Fibroblast of peridontal ligament (primary cell): ENCODE data around the gene RFX1.

Source experiments
- DNase-seq: peaks from one replicate; pipeline ENCODE4 v3.0.0-alpha.2; 2010; ENCODE audit errors: extremely low read depth

RFX1 gene

DNA sequence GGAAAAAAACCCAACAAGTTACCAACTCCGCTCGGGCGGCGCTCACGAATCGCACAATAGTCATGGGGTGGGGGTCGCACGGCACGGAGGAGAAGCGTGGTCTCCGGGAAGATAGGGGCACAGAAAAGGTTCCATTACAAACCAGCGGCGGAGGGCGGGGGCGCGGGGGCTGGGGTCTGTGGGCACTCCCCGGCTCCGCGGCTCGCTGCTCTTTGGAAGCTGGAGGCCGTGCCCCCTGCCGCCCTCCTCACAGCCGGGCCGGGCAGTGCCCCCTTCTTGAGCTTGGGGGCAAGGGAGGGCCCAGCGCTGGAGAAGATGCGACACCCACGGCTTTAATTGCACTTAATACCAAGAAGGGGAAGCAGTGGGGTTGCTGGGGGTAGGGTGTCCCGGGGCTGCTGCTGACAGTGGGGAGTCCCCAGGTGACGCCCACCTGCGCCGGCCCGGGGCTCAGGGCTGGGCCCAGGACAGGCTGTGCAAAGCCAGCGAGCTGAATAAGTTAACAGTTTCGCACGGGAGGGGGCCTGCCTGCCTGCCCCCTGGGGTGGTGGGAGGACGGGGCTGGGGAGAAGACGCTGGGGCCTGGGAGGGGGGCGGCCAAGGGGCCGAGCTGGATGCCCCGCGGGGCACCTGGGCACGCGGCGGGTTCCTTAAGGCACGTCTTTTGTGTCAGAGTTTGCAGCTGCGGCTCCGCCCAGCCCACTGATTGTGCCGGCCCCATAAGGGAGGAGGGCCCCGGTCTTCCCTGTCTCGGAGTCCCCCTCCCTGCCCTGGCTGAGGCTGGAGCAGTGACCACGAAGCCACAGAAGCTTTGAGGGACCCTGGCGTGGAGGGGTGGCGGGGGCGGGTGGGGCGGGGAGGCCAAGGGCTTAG lies 44.1 kb downstream of the RFX1 start:
- no peak for DNase-seq

DNA sequence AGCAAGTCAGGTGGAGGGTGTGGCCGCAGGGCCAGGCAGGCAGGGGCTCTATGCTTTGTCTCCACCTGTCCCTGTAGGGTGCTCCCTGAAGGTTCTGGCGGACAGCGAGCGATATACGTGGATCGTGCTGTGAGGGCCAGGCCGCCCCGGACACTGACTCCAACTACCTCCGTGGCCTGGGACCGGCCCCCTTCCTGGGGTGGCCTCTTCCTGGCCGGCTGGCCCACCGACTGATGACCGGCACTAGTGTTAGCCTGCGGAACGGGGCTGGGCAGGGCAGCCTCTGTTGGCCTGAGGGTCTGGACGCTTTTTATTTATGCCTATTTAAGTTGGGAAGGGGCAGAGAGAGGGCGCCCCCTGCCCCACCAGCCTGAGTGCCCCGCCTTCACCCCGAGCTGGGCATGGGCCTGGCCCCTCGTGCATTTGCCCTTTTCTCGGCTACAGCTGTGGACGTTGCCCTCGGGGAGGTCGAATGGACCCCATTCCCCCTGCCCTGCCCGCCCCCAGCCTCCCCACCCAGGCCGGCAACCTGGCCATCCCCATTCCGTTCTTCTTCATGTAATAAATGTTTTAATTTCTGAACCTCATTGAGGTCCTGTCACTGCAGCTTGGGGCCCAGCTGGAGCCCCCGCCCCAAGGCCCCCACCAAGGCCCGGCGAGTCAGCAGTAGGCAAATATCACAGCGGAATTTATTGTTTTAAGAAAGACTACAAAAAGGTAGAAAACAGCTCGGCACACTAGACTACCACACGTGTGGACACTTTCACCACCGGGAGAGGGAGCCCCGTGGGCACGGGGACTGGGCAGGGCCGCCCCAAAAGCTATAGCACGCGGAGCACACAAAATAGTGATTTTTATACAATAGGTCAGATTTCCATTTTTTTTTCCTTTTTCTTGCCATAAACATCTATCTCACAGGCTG lies 45.0 kb downstream of the RFX1 start:
- no peak for DNase-seq

DNA sequence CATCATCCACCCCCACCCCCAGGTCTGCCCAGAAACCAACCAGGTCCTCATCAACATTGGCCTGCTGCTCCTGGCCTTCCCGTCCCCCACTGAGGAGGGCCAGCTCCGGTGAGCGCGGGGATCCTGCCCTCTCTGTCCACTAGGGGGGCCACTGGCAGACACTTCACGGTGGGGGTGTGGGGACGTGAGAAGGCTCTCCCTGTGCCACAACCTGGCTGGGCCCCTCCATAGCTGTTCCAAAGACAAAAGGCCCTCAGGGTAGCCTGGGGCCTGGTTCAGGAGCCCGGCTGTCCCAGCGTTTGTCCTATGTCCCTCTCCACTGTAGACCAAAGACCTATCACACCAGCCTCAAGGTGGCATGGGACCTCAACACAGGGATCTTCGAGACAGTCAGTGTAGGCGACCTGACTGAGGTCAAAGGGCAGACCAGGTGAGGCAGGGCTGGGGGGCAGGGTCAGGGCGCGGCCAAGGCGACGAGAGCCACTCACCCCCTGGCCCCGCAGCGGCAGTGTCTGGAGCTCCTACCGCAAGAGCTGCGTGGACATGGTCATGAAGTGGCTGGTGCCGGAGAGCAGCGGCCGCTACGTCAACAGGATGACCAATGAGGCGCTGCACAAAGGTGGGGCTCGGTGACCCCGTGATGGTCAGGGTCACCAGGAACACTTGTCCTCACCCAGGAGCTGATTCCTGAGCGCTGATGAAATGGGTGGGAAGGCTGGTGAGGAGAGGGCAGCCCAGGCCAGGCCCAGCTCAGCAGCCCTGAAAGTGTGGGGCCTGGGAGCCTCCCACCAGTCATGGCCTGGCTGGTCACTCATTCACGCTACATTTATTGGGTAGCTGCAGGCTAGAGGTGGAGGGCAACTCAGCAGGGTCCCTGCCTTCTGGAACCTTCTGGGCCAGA lies 45.9 kb downstream of the RFX1 start:
- DNase-seq, result no peak

- no peak for DNase-seq
Observed at GRCh38 chr19:13959141-13959961, 46.8 kb downstream of the RFX1 start.

DNA sequence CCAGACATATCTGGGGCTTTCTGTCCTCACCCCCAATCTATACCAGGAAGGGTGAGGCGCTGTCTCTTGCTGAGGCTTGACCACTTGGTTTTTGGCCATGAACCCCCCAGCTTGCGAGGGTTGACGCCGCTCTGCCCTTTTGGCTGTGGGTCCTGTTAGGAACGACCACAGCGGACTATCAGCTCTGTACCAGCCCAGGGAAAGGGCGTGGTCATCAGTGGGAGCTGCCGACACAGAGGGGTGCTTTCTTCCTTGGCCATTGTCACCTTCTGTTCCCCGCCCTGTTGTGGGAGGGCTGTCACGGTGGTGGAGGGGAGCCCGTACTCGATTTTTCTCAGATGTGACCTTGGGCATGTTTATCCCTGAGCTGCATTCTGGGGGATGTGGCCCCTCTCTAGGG lies 48.1 kb downstream of the RFX1 start:
- DNase-seq, result no peak

GRCh38 chr19:13957051-13957450 lies 49.1 kb downstream of the RFX1 start:
- no peak for DNase-seq

DNA sequence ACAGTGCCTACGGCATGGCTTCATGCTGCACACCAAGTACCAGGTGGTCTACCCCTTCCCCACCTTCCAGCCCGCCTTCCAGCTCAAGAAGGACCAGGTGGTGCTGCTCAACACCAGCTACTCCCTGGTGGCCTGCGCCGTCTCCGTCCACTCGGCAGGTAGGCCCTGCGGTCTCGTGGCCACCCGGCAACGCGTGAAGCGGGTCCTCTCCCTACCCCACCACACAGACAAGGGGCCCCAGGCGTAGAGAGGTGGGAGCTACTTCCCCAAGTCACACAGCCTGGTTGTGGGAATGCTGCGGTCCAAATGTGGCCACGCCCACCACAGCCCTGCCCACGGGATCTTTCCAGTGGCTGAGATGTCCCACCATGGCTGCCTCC lies 49.8 kb downstream of the RFX1 start:
- DNase-seq, result no peak

DNA sequence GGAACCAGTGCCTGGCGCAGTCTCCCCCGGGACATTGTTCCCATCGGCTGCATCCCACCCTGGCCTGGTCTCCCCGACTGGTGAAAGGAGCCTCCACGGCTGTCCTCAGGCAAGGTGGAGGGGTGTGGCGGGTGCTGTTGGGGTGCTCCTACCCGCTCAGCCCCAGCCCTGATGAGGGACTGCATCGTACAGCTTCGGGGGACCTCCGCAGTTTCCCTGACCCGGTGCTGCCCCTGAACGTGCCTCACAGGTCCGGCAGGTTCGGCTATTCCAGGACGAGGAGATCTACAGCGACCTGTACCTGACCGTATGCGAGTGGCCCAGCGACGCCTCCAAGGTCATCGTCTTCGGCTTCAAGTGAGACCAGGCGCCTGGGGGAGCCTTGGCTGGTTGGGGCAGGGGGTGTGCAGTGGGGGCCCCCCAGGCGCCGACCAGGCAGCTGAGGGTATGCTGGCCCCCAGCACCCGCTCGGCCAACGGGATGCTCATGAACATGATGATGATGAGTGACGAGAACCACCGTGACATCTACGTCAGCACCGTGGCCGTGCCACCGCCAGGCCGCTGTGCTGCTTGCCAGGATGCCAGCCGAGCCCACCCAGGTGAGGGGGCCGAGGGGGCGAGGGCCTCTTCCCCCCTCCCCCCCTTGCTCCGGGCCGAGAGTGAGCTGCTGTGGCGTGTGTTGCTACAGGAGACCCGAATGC lies 50.3 kb downstream of the RFX1 start:
- DNase-seq, result no peak

DNA sequence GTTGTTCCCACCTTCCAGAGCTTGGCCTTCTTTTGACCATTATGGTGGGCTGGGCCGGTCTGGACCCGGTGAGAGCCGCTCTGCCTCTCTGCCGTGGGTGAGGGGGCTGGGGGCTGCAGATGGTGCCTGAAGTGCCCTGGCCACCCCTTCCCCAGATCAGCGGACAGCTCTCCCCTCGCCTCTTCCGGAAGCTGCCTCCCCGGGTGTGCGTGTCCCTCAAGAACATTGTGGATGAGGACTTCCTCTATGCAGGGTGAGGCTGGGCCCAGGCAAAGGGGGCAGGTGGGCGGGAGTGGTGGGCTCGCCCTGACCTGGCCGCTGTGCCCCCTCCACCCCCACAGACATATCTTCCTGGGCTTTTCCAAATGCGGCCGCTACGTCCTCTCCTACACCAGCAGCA lies 51.9 kb downstream of the RFX1 start:
- DNase-seq, result no peak

DNA sequence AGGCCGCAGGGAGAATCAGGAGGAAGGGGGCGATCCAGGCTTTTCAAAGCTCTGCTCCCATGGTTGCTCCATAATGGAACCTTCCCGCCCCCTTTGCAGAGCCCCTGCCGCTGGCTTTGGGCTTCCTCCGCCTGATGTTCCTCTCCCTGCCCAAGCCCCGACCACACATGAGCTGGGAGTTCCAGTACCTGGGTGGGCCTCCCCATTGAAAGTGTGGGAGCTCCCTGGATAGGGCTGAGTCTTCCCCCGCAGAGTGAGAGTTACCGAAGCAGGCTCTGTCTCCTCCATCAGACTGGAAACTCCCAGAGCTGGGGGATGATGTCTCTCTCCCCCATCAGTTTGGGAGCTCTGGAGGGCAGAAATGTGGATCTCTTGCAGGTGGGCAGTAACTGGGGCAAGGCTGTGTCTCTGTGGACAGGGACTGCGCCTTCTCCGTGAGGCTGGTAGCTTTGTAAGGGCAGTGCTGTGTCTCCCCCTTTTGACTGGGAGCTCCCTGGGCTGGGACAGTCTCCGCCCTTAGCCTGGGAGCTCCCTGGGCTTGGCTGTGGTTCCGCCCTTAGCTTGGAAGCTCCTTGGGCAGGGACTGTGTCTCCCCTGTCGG lies 53.1 kb downstream of the RFX1 start:
- peak; percentile 64 for DNase-seq

- DNase-seq, result peak; percentile 99
Observed at GRCh38 chr19:13952154-13952930, 53.8 kb downstream of the RFX1 start, which contains the start of gene DCAF15. Gene DCAF15, plus strand, starts transcription at chr19:13952509. Its CDS starts 4 bp downstream, at chr19:13952513.

GRCh38 chr19:13951799-13952153 lies 54.3 kb downstream of the RFX1 start:
- DNase-seq, result no peak

GRCh38 chr19:13951043-13951442 lies 55.1 kb downstream of the RFX1 start:
- DNase-seq, result no peak

DNA sequence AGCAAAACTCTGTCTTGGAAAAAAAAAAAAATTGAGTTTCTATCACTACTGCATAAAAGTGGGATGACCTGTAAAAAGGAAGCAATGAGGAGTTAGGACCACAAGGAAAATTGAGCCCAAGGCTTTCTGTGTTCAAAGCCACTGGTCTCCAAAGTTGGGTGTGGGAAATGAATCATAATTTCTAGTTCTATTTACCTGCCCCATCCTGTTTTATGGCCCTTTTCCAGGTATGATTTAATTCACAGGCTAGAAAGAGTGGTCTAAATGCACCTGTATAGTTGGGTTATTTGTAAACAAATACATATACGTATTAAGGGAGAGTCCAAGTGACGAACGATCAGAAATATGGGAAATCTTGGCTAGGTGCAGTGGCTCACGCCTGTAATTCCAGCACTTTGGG lies 59.7 kb downstream of the RFX1 start:
- DNase-seq, result no peak

GRCh38 chr19:13942023-13942684 lies 64.0 kb downstream of the RFX1 start:
- DNase-seq, result no peak

- peak; percentile 82 for DNase-seq
Observed at GRCh38 chr19:13938301-13939064, 67.6 kb downstream of the RFX1 start, which contains the start of gene PODNL1. Gene PODNL1, minus strand, starts transcription at chr19:13938417. Its CDS starts 236 bp downstream, at chr19:13938181.

DNA sequence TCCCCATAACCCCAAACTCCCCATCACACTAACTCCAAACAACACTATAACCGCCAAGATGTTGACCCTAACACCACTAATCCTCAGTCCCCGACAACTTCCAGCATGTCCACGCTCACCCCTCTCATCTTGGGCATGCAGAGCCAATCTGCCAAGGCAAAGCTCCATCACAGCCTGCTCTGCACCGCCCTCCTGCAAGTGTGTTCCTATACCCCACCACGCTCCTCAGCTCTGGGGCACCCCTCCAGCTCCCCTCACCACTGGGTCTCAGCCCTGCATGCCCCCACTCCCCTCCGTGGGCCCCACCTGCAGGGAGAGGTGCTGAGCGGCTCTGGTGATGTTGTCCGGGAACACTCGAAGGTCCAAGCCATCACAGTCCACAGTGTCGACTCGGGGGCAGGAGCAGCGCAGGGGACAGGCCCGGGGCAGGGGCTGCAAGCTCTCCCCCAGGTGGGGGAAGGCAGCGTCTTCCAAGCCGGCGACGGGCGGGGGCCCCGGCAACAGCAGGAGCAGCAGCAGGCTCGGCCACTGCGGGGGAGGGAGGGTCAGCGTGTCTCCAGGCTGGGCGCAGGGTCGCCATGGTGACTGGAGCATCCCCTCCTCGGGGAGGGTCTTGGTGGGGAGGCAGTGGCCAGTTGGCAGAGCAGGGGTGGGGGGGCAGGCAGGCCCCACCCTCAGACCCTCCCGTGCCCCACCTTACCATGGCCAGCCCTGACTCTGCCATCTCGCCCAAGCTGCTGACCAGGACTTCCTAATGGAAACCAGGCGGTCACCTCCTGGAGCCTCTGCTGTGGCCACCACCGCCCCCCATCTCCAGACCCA lies 68.4 kb downstream of the RFX1 start:
- DNase-seq, result peak; percentile 15
